ENCODE results near the gene MAP3K13. TPM values are rescaled to one million over a fixed set of nuclear protein-coding genes. Genes with fewer than 3 reads are reported as not detected.

The MAP3K13 gene
- total and polyA plus RNA-seq, 10 donors = 13.2 to 20.9 (median 16.3) TPM

DNA sequence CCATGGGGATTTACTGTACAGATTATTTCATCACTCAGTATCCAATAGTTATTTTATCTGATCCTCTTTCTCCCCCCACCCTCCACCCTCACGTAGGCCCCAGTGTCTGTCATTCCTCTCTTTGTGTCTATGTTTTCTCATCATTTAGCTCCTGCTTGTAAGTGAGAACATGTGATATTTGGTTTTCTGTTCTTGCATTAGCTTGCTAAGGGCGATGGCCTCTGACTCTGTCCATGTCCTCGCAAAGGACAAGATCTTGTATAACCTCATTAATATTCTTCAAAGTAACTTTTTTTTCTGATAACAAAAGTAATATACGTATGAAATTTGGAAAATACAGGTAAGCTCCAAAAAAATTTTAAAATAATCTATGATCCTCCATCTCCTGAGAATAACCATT, 67.4 kb downstream of the MAP3K13 start:
- no peaks in the 10 kb centered on the region for H3K27me3 ChIP-seq (replicated peaks in 1 of 7)
- H3K36me3 ChIP-seq = no peaks in the 10 kb centered on the region
- no peaks in the 10 kb centered on the region for H3K4me1 ChIP-seq
- intact Hi-C loops (cut with DNase I; ENCODE audit: low total_unique reads) = no loop called here
- no peak for DNase-seq
- no peak overlapping the region for H3K4me3 ChIP-seq
- no peaks in the 10 kb centered on the region for H3K9me3 ChIP-seq
- H3K27ac ChIP-seq = no peak overlapping the region
- TF ChIP-seq, protein P1, sequence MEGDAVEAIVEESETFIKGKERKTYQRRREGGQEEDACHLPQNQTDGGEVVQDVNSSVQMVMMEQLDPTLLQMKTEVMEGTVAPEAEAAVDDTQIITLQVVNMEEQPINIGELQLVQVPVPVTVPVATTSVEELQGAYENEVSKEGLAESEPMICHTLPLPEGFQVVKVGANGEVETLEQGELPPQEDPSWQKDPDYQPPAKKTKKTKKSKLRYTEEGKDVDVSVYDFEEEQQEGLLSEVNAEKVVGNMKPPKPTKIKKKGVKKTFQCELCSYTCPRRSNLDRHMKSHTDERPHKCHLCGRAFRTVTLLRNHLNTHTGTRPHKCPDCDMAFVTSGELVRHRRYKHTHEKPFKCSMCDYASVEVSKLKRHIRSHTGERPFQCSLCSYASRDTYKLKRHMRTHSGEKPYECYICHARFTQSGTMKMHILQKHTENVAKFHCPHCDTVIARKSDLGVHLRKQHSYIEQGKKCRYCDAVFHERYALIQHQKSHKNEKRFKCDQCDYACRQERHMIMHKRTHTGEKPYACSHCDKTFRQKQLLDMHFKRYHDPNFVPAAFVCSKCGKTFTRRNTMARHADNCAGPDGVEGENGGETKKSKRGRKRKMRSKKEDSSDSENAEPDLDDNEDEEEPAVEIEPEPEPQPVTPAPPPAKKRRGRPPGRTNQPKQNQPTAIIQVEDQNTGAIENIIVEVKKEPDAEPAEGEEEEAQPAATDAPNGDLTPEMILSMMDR (IDR thresholded peaks at IDR 0.05 in 8 of 11, conservative IDR thresholded peaks at IDR 0.05 in 3 of 11) = no peak
- no peak for TF ChIP-seq POLR2AphosphoS5 (IDR thresholded peaks at IDR 0.05)
- WGBS, 5 donors = 91 to 97% (median 93%) methylated on average over 4 of the region's 4 CpGs

DNA sequence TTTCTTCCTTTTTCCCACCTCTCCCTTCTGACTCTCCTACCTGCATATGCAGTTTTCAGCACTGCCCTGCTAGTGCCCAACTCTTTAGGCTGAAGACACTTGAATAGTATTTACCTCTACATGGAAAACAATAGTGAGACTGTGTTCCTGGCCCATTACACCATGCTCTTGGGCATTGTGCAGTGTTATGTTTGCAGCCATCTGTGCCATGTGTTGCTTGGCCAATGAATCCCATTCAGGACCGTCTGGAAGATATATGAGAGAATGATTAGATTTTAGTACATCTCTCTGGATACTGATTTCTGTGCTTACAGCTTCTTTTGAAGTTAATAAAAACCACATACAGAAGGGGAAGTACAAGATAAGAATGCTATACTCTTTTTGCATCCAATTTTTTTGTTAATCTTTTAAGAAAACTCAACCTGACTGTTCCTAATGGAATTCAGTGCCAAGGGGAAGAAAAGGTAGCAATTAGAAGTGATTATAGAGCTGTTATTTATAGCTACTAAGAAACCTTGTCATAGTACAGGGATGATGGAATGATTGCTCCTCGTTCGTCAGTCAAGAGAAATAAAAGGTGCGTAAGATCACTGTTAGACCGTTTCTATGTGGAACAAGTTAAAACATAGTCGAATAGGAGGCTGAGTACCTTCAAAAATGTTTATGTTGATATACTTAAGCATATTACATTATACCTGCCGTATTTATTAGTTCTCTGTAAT, 77.0 kb downstream of the MAP3K13 start:
- Histone ChIP-seq H3K27ac (no peak overlapping the region), H3K9me3 (no peaks in the 10 kb centered on the region), H3K4me1 (no peaks in the 10 kb centered on the region), H3K36me3 (no peaks in the 10 kb centered on the region), H3K27me3 (replicated peaks in 1 of 7) (no peaks in the 10 kb centered on the region), H3K4me3 (no peak overlapping the region)
- WGBS, 5 donors = 89 to 95% (median 94%) methylated on average over 7 of the region's 7 CpGs
- intact Hi-C loops (cut with DNase I; ENCODE audit: low total_unique reads) = no loop called here
- no peak for DNase-seq
- no peak for TF ChIP-seq POLR2A (IDR thresholded peaks at IDR 0.05)
- TF ChIP-seq, protein P1 (IDR thresholded peaks at IDR 0.05 in 8 of 11, conservative IDR thresholded peaks at IDR 0.05 in 3 of 11) = no peak
- TF ChIP-seq POLR2AphosphoS5 (IDR thresholded peaks at IDR 0.05) = no peak

DNA sequence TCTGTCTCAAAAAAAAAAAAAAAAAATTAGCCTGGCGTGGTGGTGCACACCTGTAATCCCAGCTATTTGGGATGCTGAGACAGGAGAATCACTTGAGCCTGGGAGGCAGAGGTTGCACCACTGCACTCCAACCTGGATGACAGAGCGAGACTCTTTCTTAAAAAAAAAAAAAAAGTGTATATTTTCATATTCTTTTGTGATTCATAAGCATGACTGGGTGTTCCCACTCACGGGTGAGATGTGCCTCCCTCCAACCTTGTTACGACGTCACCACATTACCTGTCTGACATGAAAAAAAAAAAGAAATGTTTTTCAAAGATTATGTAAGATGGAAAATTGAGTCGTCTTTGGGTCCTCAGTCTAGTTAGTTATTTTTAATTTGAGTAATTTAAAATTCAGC, 79.1 kb downstream of the MAP3K13 start:
- no peaks in the 10 kb centered on the region for H3K9me3 ChIP-seq
- DNase-seq = no peak
- H3K4me1 ChIP-seq = no peaks in the 10 kb centered on the region
- H3K27ac ChIP-seq = no peak overlapping the region
- TF ChIP-seq POLR2AphosphoS5 (IDR thresholded peaks at IDR 0.05) (no peak), POLR2A (IDR thresholded peaks at IDR 0.05) (no peak)
- TF ChIP-seq, protein P1 (IDR thresholded peaks at IDR 0.05 in 8 of 11, conservative IDR thresholded peaks at IDR 0.05 in 3 of 11) = no peak
- H3K27me3 ChIP-seq (replicated peaks in 1 of 7) = no peaks in the 10 kb centered on the region
- no peak overlapping the region for H3K4me3 ChIP-seq
- intact Hi-C loops (cut with DNase I; ENCODE audit: low total_unique reads) = no loop called here
- WGBS, 5 donors = 85 to 97% (median 92%) methylated on average over 6 of the region's 6 CpGs
- H3K36me3 ChIP-seq = no peaks in the 10 kb centered on the region

DNA sequence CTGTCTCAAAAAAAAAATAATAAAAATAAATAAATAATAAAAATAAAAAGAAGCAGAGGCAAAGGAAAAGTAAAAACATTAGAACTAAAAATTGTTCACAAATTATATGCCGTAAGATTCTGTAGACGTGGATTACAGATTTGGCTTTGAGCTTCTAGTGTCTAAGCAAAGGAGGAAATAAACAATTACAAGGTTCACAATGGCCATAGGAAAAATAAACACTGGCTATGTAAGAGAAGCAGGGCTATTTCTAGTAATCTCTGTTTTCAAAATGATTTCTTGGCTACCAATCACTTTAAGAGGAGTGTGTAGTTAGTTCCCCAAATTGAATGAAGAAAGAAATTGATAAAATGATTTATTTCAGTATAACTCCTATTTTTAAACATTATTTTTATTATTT, 81.4 kb downstream of the MAP3K13 start:
- WGBS, 5 donors = 92 to 97% (median 95%) methylated on average over 2 of the region's 2 CpGs
- TF ChIP-seq, protein P1 (IDR thresholded peaks at IDR 0.05 in 8 of 11, conservative IDR thresholded peaks at IDR 0.05 in 3 of 11) = no peak
- TF ChIP-seq POLR2A (IDR thresholded peaks at IDR 0.05) = no peak
- TF ChIP-seq POLR2AphosphoS5 (IDR thresholded peaks at IDR 0.05) = no peak
- H3K4me1 ChIP-seq = no peaks in the 10 kb centered on the region
- DNase-seq = no peak
- H3K36me3 ChIP-seq = no peaks in the 10 kb centered on the region
- H3K27ac ChIP-seq = no peak overlapping the region
- no peak overlapping the region for H3K4me3 ChIP-seq
- no peaks in the 10 kb centered on the region for H3K27me3 ChIP-seq (replicated peaks in 1 of 7)
- intact Hi-C loops (cut with DNase I; ENCODE audit: low total_unique reads) = no loop called here
- no peaks in the 10 kb centered on the region for H3K9me3 ChIP-seq
